HG03108 (cell line): ENCODE results near the gene WNK2.

Source experiments
- ATAC-seq: cut with Tn5 transposase; IDR thresholded peaks from one replicate; pipeline ENCODE4 v1.9.1; 2021; ENCODE audit warnings: moderate library complexity; ENCODE audit not compliant: unreplicated experiment

WNK2 gene

DNA sequence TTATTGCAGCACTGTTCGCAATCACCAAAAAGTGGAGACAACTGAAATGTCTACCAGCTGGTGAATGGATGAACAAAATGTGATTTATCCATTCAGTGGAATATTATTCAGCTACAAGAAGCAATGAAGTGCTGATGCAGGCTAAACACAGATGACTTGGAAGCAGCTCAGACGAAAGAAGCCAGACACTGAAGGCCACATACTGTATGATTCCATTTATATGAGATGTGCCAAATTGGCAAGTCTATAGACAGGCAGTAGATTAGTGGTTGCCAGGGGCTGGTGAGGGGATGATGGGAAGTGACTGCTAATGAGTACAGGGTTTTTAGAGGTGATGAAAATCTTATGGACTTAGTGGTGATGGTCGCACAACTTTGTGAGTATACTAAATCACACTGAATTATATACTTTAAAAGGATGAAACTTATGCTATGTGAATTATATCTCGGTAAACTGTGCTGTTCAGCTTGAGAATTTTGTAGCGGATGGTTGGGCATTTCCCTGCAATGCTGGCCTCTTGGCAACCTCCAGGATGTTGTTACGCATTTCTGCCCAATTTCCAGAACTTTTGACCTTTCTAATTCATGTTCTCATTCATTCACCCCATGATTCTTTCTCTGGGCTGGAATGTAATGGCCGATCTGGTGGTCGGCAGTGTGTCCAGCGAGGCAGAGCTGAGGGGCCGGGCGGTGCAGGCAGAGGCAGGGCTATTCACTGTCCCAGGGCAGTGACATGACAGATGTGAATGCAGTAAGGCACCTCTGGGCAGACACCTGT, 22.0 kb upstream of the WNK2 start:
- ATAC-seq = no peak

GRCh38 chr9:93164085-93164484, 19.9 kb upstream of the WNK2 start:
- no peak for ATAC-seq

DNA sequence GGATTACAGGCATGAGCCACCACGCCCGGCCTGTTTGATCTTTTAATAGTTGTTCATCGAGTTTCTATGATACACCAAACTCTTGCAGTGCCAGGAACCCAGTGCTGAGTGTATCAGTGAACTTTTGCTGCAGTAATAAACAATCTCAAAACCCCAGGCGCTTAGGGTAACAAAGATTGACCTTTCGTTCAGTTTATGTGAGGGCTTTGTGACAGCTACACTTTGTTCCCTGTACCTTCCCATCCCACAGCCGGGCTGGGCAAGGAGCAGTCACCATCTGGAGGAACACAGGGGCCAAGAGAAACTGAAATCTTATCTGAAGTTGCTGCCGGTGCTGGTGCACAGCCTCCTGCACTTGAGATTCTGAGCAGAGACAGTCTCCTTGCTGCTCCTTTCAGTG, 17.2 kb upstream of the WNK2 start:
- no peak for ATAC-seq

GRCh38 chr9:93167185-93167584, 16.8 kb upstream of the WNK2 start:
- ATAC-seq = no peak

DNA sequence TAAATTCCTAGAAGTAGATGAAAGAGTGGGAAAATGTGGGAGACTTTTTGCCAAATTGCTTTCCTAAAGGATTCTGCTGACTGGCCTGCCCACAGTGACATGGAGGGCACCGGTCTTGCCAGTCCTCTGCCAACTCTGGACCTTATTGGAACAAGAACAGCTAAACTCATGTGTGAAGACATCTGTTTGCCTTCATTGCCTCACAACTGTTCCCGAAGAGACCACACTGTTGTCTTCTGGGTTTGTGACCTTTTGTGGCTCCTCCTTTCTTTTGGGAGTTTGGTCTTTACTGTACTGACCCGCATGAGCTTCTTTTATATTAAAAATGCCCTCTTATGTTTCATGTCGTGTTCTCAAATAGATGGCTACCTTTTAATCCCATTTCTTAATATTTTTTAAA, 16.1 kb upstream of the WNK2 start:
- no peak for ATAC-seq

DNA sequence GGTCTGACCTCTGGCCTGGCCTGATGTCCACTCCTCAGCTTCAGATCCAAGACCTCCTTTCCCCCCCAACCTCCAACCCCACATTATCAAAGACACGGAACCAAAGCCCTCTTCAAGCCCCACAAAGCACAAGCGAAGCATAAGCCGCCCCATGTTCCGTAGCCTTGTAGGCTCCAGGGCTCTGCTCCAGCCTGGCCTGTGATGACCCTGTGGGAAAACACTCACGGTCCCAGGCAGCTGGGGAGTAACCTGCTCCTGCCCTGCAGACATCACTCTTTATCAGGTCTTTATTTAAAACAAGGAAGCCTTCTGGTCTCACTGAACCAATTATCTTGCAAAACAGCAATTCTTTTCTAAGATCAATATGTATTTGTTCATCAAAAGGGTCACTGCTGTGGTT, 15.4 kb upstream of the WNK2 start:
- no peak for ATAC-seq

GRCh38 chr9:93169444-93169843, 14.5 kb upstream of the WNK2 start:
- no peak for ATAC-seq

GRCh38 chr9:93170571-93170970, 13.4 kb upstream of the WNK2 start:
- ATAC-seq = no peak

- ATAC-seq = no peak
These were observed 12.5 kb upstream of the WNK2 start for GRCh38 chr9:93171261-93171990.

DNA sequence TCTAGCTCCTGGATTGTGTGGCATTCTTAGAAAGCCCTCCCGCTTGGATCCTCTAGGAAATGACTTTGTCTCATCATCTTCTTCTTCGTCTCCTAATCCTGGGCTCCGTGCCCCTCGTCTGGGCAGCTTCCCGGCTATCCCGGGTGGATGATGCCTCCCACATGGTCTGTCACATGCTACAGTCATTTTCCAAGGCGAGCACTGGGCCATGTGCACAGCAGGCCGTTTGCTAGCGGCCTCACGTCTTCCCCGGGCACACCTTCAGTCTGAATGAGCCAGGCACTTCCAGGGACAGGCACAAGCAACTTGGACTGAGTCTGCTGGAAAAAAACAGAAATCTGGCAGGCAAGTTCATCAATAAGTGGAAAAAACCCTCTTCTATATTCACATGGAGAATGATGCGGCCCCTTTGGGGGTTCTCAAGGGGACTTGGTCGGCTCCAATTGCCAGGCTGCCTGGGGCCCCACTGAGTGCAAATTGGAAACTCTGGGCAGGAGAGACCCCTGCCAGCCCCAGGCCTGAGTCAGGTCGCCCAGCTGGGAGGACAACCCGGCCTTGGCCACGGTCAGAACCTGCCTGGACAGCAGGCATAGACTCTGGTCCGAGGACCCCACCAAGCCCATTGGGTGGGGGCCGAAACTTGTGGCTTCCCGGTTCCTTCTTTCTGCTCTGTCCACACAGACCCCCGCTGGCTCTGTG, 11.1 kb upstream of the WNK2 start:
- ATAC-seq = no peak

DNA sequence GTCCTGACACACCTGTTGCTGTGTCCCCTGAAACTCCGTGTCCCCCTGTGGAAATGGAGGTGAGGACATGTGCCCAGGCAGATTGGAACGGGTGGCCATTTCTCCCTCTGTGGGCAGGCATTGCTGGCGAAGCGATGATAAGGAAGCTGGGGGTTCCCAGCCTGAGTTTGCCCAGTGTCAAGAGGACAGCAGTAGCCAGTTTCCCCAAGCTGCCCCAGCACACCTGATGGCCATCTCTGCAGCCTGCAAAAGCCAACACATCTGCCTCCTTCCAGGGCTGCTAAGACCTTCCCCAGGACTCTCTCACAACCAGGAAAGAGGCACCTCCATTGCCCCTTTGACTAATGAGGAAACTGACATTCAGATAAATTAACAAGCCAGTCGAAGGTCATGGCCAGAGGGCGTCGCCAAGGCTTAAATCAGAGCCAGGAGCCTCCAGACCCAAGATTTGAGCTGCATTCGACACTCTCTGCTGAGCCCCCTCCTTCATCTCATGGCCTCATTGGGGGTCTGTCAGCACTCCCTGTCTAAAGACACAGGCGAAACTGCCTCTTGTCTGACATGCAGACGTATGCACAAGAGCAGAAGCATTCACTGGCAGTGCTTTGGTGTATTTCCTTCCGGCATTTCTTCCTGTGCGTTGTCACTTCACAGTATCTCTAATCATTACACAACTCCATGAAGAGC, 10.4 kb upstream of the WNK2 start:
- ATAC-seq = no peak

DNA sequence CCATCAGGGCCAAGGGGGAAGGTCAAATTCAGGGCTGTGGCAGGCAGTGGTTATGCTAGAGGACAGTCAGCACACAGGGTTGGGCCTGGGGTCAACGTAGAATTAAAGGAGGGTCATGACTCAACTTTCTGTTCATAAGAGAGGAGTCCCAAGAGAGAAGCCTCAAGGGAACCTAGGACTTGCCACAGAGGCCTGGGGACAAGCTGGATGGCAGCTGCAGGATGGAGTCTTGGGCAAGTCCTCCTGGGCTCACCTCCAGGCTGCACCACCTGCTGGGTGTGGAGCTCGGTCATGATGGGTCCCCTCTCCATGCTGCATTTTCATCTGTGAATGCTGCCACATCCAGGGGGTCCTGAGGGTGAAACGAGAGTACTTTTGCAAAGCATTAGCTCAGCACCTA, 9.0 kb upstream of the WNK2 start:
- ATAC-seq = no peak

GRCh38 chr9:93177676-93178075, 6.3 kb upstream of the WNK2 start:
- no peak for ATAC-seq

DNA sequence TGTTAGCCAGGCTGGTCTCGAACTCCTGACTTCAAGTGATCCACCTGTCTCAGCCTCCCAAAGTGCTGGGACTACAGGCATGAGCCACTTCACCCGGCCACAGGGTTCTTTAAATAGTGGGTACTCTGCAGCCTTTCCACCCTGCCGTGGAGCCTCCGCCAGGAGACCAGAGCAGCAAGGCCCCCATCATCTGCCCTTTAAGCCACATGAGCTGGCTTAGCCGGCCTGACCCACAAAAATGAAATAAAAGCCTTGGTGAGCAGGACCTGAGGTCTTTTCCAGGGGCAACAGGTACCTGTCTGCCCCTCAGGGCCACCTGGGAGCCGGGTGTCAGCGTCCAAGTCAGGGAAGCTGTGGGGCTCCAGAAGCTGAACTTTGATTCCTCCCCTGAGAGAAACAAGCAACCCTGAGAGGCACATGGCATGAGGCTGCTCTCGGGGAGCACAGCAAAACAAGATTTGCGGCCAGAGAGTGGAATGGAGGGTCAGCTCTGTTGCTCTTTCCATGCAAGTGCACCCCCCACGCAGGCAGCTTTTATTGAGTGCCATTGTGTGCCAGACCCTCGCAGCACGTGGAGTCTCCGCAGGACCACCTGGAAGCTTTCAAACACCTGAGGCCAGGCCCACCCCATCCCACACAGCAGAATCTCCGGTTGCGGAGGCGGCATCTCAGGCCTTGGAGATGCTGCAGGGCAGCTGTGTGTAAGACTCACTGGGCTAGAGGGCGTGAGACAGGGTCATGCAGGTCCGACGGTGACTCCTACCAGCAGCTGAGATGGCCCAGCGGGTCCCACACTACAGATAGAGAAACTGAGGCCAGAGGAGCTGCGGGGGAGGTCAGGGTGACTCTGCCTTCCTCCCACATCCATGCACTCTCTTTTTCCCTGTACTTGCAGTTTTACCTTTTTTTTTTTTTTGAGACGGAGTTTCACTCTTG, 4.8 kb upstream of the WNK2 start:
- no peak for ATAC-seq

- ATAC-seq = no peak
These were observed 3.0 kb upstream of the WNK2 start for GRCh38 chr9:93180938-93181337.

DNA sequence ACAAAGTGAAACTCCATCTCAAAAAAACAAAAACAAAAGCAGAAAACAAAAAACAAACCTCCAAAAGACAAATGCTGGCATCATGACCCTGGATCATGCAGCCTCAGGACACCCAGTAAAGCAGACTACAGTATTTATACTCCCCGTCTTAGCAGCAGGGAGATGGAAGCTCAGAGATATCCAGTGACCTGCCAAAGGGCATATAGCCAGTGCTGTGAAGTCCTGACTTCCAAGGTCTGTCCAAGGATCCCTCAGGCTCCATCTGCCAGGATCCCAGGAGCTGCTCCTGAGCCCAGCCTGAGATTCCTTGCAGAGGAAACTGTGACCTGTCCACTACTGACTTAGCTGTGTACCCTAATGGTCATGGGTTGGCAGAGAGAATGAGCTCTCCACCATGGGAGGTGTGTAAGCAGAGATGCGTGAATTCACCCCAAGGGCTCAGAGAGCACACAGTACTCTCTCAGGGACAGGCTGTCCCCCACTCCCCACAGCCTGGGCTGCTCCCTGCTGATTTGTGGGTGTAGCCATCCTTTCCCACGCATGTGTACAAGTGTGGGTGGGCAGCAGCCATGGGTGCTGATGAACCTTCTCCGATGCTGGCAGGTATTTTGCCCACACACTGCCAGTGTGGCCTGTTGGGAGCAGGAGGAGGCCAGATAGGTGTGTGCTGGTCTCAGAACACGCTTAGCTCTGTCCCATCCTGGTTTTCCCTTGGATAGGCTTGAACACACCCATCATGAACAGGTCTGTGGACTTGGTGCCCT, 2.1 kb upstream of the WNK2 start:
- no peak for ATAC-seq

- ATAC-seq = no peak
These were observed 1.4 kb upstream of the WNK2 start for GRCh38 chr9:93182572-93182971.

- ATAC-seq = no peak
These were observed 742 bp upstream of the WNK2 start for GRCh38 chr9:93183131-93183662.
